ENCODE measurements around the gene GAD1. TPM values are rescaled to one million over a fixed set of nuclear protein-coding genes. Genes with fewer than 3 reads are reported as not detected.

The GAD1 gene
- total and polyA plus RNA-seq, 10 of the 15 experiments (the other 5 are each of a cell fraction or from before 2014, with no cell fraction given): 0.04 to 3.4 (median 0.42) TPM

GRCh38 chr2:170847716-170848115 lies 31.0 kb downstream of the GAD1 start:
- Histone ChIP-seq H3K9me3 (replicated peaks; ENCODE audit: control insufficient read depth, insufficient read depth, low read length) (no peaks in the 10 kb centered on the region; the same call in 2 of the 3 replicates), H3K36me3 (ENCODE audit: control insufficient read depth in 2 of 2, insufficient read depth in 2 of 2, low read length in 1 of 2) (no peaks in the 10 kb centered on the region), H3K4me1 (ENCODE audit: control insufficient read depth, insufficient read depth, low read length) (no peaks in the 10 kb centered on the region), H3K4me2 (ENCODE audit: control insufficient read depth, insufficient read depth) (no peak overlapping the region), H3K9ac (ENCODE audit: control insufficient read depth, insufficient read depth, low read length) (no peak overlapping the region), H3K27ac (ENCODE audit: control insufficient read depth, insufficient read depth) (no peak overlapping the region), H3K27me3 (replicated peaks in 1 of 2; ENCODE audit: control insufficient read depth in 2 of 2, insufficient read depth in 2 of 2, low read length in 1 of 2) (no peaks in the 10 kb centered on the region), H3K79me2 (ENCODE audit: control insufficient read depth, insufficient read depth, low read length) (no peaks in the 10 kb centered on the region), H3K4me3 (no peak overlapping the region), H2AFZ (ENCODE audit: control insufficient read depth, low read depth, low read length) (no peak overlapping the region), H4K20me1 (ENCODE audit: control insufficient read depth, insufficient read depth) (no peaks in the 10 kb centered on the region)
- intact Hi-C loops (cut with micrococcal nuclease; ENCODE audit: unreplicated experiment) (no loop called here), in situ Hi-C loops (cut with MboI) (no loop called here)
- ChIA-PET SMC1A (ENCODE audit: uncharacterized antibody, unreplicated experiment) (interaction anchor here (1.1 to 1.5 kb wide), 2 partner anchors 13 to 14 kb away, joined by 3 to 4 read pairs; no protein-coding TSS in a partner anchor), POLR2A (interaction anchor here (0.5 kb wide), 1 partner anchor 1103 kb away, joined by 3 read pairs; no protein-coding TSS in a partner anchor), RAD21 (ENCODE audit: unreplicated experiment) (no interaction called here), CTCF (interaction anchor here (1.1 to 1.9 kb wide), 2 partner anchors 9 to 26 kb away, joined by 4 read pairs; no protein-coding TSS in a partner anchor)
- no TSS peak for BruUV-seq (replicated peaks)
- WGBS (ENCODE audit: insufficient coverage, insufficient replicate concordance, low lambda C conversion rate, missing lambda C conversion rate): 35% methylated on average over 4 of the region's 4 CpGs
- no peak for DNase-seq (ENCODE audit: low read depth, low spot score)
- FAIRE-seq: no peak
- ATAC-seq: no peak
- TF ChIP-seq ASH2L (IDR thresholded peaks at IDR 0.05; ENCODE audit: borderline replicate concordance, low read depth) (no peak), BACH1 (IDR thresholded peaks at IDR 0.05; ENCODE audit: borderline replicate concordance) (no peak), HDGF (IDR thresholded peaks at IDR 0.05) (no peak), CREB1 (IDR thresholded peaks at IDR 0.05; ENCODE audit: low read depth) (no peak), CHD1 (IDR thresholded peaks at IDR 0.05; ENCODE audit: low read depth, low read length) (no peak), MYC (IDR thresholded peaks at IDR 0.05; ENCODE audit: insufficient read depth, insufficient read length, insufficient replicate concordance, low read length, severe bottlenecking) (no peak), ZNF217 (IDR thresholded peaks at IDR 0.05) (no peak), SIN3A (IDR thresholded peaks at IDR 0.05; ENCODE audit: low read depth, low read length) (no peak), ZNF592 (IDR thresholded peaks at IDR 0.05) (no peak), PKNOX1 (IDR thresholded peaks at IDR 0.05) (no peak), IRF5 (IDR thresholded peaks at IDR 0.05; ENCODE audit: borderline replicate concordance) (no peak), NFYA (IDR thresholded peaks at IDR 0.05; ENCODE audit: borderline replicate concordance, low read depth, low read length) (no peak), E4F1 (IDR thresholded peaks at IDR 0.05; ENCODE audit: borderline replicate concordance, partially characterized antibody) (no peak), MYB (IDR thresholded peaks at IDR 0.05; ENCODE audit: borderline replicate concordance, low read depth, low read length) (no peak), CBX5 (IDR thresholded peaks at IDR 0.05; ENCODE audit: low read depth) (no peak), DPF2 (IDR thresholded peaks at IDR 0.05) (no peak)
